ENCODE measurements around the gene SLC39A7.

SLC39A7 gene

DNA sequence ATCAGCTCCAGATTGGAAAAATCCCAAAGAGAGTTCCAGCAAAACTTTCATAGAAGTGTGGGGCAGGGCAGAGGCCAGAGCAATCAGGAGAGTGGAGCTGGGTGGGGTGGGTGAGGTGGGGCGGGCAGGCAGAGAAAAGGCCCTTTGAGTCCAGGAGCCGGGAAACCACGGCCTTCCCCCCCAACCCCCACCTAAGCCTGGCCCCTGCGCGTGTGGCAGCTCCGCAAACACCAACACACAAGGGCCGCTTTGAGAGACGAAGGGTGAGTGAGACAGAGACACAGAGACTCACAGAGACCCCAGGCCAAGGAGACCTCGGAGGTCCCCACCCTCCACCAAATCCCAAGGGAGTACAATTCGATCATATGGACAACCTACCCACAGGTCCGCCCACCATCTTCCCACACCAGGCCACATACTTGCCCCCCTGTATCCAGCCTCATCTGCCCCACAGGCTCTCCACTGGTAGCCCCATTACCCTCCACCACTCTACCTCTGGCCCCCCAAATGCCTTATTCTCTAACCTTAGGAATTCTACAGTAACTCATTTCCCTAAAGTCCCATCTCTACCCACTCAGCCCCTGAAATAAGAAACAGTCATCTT is 10.1 kb upstream of the SLC39A7 start:
- no peak for DNase-seq

- no peak for DNase-seq
These were observed 9.1 kb upstream of the SLC39A7 start for GRCh38 chr6:33191383-33192104.

DNA sequence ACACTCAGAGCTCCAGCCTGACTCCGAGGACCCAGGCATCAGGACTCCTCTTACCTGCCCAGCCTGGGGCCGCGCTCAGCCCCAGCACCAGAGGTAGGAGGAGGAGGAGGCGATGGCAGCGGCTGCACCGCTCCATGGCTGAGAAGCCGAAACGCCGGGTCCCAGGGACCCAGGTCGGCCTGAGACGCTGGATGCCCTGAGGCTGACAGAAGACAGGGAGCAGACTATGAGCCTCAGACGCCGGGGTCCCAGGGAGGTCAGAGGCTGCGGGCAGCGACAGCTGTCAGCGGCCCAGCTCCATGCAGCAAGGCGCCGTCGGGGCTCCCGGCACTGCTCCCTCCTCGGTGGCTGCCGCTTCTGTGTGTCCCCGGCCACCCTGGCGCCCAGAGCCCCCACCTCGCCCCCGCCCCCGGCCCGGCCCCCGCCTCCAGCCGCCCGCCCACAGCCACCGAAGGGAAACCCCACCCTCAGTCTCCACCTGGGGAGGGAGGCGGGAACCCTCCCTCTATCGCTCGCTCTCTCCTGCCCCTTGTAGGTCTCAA is 8.5 kb upstream of the SLC39A7 start, which contains the start of gene COL11A2:
Gene COL11A2, minus strand, starts transcription at position 363 of the 542 bp plus-strand sequence. Its CDS starts 227 bp downstream, at position 136.
- no peak for DNase-seq

GRCh38 chr6:33192671-33193602 is 7.7 kb upstream of the SLC39A7 start:
- DNase-seq, result no peak

DNA sequence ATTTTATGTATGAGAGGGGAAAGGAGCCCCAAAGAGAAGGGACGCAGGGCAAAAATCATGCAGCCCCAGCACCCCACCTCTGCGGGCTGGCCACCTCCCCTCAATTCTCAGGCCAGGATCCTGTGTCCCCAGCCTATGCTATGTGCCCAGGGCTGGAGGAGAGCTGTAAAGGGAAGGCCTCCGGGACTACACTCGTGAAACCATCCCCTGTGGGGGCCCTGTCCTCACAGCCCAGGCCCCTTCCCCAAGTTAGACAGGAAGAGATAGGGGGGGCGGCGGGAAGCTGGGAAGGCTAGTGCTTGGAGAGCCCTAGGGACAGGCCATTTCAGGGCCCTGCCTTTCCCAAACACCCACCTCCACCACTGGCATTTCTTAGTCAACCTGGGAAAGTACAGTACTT is 7.0 kb upstream of the SLC39A7 start:
- DNase-seq, result no peak

- no peak for DNase-seq
These were observed 6.2 kb upstream of the SLC39A7 start for GRCh38 chr6:33194431-33194979.

DNA sequence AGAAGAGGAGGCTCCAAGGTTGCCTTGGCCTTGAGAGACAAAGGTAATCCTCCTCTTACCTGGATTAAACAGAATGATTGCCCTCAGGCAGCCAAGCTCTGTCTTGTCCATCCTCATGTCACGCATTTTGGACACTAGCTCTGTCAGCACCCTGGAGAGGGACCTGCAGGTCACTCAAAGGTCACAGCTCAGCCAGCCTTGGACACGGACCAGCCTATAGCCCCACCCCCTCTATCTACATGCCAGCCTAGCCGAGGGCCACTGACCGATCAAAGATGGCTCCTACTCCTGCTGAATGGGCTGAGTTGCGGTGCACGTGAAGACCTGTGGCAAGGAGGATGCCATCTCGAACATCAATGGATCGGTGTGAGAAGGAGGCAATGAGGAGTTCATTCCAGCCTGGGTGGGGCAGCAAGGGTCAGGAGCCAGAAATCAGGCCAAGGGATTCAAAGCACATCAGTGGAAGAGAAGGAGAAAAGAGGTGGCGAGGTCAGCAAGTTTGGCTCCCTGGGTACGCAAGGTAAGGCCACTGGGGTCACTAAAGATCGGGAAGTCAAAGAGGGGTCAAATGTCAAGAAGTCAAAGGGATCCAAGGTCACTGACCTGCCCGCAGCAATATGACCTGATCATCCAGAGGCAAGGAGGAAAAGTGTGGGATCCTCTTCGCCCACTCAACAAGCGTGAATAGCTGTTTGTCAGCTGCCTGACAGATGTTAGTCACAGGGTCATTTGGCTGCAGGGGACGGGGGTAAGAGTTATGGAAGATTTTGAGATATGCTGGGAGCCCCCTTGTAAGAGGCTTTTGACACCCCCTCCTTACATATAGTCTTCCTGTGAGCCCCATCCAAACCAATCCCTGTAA is 5.1 kb upstream of the SLC39A7 start:
- DNase-seq, result no peak

- DNase-seq, result peak; percentile 72
These were observed 3.1 kb upstream of the SLC39A7 start for GRCh38 chr6:33197431-33198048.

DNA sequence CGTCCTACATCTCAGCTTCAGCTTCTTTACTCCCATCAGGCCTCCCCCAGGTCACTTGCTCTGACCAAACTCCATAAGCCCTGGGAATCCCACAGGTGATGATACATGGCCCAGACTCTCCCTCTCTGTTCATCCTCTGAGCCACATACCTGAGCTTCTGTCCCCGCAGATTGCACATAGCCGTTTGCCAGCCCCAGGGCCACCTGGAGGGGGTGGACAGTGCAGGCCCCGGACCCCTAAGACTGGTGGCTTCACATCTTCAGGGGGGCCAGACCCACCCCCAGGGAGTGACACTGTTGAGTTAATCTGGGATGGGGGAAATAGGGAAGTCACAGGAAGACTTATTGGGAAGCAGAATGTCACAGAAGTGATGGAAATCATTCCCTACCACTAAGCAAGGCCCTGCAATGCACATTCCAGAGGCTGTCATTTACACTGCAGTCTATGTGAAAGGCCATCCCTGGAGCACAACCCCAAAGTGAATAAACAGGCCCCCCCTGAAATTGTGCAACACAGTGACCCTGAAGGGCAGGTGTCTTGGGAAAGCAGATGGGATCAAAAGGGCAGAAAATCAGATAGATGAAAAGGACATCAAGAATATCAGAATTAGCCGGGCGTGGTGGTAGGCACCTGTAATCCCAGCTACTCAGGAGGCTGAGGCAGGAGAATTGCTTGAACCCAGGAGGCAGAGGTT is 2.4 kb upstream of the SLC39A7 start:
- DNase-seq, result no peak

DNA sequence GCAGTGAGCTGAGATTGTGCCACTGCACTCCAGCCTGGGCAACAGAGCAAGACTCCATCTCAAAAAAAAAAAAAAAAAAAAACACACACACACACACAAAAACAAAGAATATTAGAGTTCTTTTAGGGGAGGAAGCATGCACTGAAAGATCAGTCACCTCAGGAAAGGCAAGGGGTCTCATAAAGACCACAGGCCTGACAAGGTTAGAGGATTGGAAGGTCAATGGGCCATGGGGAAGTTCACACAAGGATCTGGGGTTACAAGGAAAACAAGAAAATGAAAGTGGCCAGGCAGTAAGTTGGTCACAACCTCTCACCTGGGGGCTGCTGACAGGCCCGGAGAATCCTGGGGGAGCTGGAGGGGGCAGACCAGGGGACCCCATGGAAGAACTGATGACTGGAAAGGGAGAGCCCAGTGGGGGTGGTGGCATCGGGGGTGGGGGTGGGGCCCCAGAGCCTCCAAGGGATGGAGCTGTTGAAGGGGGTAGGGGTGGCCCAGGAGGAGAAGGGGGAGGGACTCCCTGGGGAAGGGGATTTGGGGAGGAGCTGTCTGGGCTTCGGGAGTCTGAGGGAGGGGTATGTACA is 1.7 kb upstream of the SLC39A7 start:
- no peak for DNase-seq

DNA sequence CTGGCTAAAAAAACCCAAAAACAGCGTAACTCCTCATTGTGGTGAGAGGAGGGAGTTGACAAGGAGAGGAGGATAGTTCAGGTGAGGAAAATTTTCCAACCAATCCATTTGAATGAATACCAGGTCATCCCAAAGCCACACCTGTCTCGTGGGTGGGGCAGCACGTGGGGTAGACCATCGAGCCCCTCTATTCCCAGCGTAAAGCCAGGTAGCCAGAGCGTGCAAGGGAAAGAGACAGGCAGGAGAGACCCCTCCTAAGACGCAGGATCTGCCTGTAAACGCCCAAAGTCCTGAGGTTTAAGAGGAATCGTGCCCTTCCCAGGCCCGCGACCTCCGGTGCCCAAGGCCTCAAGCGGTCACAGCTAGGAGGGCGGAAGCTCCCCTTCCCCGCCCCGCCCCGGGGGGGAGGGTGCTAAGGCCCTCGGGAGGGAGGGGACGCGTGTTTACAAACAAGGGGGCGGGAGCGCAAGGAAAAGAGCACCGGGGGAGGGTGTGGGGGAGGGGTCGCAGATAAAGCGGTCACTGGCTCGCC is 914 bp upstream of the SLC39A7 start:
- DNase-seq, result peak; percentile 84

DNA sequence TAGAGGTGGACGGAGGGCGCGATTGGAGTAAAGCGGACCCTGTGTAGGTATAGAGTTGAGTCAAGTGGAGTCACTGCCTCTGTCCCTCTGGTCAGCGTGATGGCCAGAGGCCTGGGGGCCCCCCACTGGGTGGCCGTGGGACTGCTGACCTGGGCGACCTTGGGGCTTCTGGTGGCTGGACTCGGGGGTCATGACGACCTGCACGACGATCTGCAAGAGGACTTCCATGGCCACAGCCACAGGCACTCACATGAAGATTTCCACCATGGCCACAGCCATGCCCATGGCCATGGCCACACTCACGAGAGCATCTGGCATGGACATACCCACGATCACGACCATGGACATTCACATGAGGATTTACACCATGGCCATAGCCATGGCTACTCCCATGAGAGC is 479 bp downstream of the SLC39A7 start:
- no peak for DNase-seq

DNA sequence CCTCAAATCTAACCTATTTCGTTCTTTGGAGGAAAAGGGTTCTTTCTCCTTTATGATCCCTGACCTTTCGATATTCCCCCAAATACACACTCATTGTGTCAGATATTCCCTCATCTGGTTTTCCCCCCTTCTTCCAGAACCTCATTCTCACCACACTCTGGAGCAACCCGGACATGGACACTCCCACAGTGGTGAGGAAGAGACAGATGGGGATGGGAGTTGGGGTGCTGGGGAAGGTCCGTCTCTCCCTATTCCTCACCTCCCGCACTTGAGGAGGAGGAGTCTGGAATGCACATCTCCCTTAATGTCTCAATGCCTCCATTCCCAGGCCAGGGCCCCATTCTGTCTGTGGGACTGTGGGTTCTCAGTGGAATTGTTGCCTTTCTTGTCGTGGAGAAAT is 1.3 kb downstream of the SLC39A7 start:
- no peak for DNase-seq

- DNase-seq, result no peak
These were observed 2.1 kb downstream of the SLC39A7 start for GRCh38 chr6:33202799-33203198.

DNA sequence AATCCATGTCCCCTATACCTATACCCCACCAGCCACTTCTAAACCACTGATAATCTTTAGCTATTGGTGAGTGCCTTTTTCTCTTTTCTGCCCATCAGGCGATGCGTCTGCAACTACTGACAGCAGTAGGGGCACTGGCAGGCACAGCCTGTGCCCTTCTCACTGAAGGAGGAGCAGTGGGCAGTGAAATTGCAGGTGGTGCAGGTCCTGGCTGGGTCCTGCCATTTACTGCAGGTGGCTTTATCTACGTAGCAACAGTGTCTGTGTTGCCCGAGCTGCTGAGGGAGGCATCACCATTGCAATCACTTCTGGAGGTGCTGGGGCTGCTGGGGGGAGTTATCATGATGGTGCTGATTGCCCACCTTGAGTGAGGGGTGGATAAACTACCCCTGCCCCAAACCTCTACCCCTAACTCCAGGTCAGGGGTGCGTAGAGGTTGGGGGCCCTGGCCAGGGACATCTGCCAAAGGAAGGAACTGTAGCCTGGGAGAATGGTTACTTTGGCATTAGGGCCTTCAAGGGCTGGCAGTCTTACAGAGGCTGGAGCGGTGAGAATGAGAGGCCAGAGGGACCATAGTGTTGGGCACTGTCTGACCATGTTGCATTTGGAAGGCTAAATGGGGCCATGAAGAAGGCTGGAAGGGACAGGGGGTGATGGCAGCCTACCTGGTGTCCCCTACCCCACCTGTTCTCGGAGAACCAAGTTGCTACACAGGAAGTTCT is 2.9 kb downstream of the SLC39A7 start:
- no peak for DNase-seq

GRCh38 chr6:33204165-33204414 is 3.4 kb downstream of the SLC39A7 start:
- no peak for DNase-seq

GRCh38 chr6:33204415-33205190 is 3.9 kb downstream of the SLC39A7 start, which contains the start of gene HSD17B8:
TSS of gene HSD17B8 (plus strand) at chr6:33204655. CDS start at chr6:33204669, 14 bp downstream.
- peak; percentile 93 for DNase-seq

- no peak for DNase-seq
These were observed 4.7 kb downstream of the SLC39A7 start for GRCh38 chr6:33205191-33206026.
